Activated T-cell treated with anti-CD3 and anti-CD28 coated beads for 1 hour (primary cell): ENCODE data around the gene CABLES1.

Source experiments
- DNase-seq: peaks from one replicate; pipeline ENCODE4 v3.0.0-alpha.2; 2020; ENCODE audit warnings: low read depth

The CABLES1 gene

GRCh38 chr18:23306822-23307221, 171.5 kb downstream of the CABLES1 start:
- no peak for DNase-seq

- DNase-seq, result no peak
These were observed 172.4 kb downstream of the CABLES1 start for GRCh38 chr18:23307567-23308295.
